ENCODE data around the gene SLX4. TPM values are rescaled to one million over a fixed set of nuclear protein-coding genes. Genes with fewer than 3 reads are reported as not detected.

The SLX4 gene
- total and polyA plus RNA-seq, 2 donors (not counting 3 experiments of a cell fraction or from before 2014, with no cell fraction given): 2.9 to 8.9 TPM

GRCh38 chr16:3646348-3646920 is 35.0 kb upstream of the SLX4 start:
- Histone ChIP-seq H3K4me1 (ENCODE audit: control insufficient read depth, extremely low read depth, insufficient read depth, low read length) (peaks cover 9% of the 10 kb centered on the region), H2AFZ (ENCODE audit: low read depth, low read length) (no peak overlapping the region), H3K9me3 (replicated peaks; ENCODE audit: control insufficient read depth, insufficient read depth, low read length) (no peaks in the 10 kb centered on the region), H3K9me1 (replicated peaks; ENCODE audit: control insufficient read depth, extremely low read depth, insufficient read depth, low read length) (no peaks in the 10 kb centered on the region), H4K20me1 (replicated peaks; ENCODE audit: control insufficient read depth, extremely low read depth, insufficient read depth, low read length) (no peaks in the 10 kb centered on the region), H3K9ac (replicated peaks; ENCODE audit: extremely low read depth, insufficient read depth, low read length) (no peak overlapping the region), H3K36me3 (ENCODE audit: control insufficient read depth in 2 of 2, extremely low read depth in 1 of 2, insufficient read depth in 2 of 2, low read length in 2 of 2) (peaks cover 0 to 1% of the 10 kb centered on the region in 2 experiments), H3K79me2 (ENCODE audit: control insufficient read depth, insufficient read depth, low read length) (no peaks in the 10 kb centered on the region), H3K4me2 (ENCODE audit: insufficient read depth, low read length) (no peak overlapping the region), H3K27ac (ENCODE audit: insufficient read depth, low read depth, low read length) (no peak overlapping the region), H3K27me3 (ENCODE audit: control insufficient read depth in 2 of 2, insufficient read depth in 2 of 2, low read length in 2 of 2) (no peaks in the 10 kb centered on the region), H3K4me3 (replicated peaks in 1 of 3; ENCODE audit: insufficient read depth in 1 of 3, low read depth in 1 of 3, low read length in 3 of 3) (no peak overlapping the region)
- CTCF ChIA-PET: interaction anchor here (0.9 to 1.5 kb wide), 5 partner anchors 9 to 134 kb away, joined by 3 to 4 read pairs (median 4); no protein-coding TSS in a partner anchor
- BruUV-seq (replicated peaks): no TSS peak
- DNase-seq (ENCODE audit: low read depth, low spot score) (peak; percentile 80), FAIRE-seq (peak; percentile 62)
- intact Hi-C loops (cut with micrococcal nuclease) (no loop called here), dilution Hi-C loops (cut with MboI; ENCODE audit: extremely low pct_ligation_motif_present, low sequenced_read_pairs) (no loop called here)
- TF ChIP-seq FOS (IDR thresholded peaks at IDR 0.05; ENCODE audit: borderline replicate concordance, insufficient read depth, low read length): peak; percentile 25
- no peak for TF ChIP-seq CTCF (IDR thresholded peaks at IDR 0.05; ENCODE audit: extremely low read depth in 1 of 2, insufficient read depth in 1 of 2, low read depth in 1 of 2, low read length in 2 of 2)
- TF ChIP-seq GATA2 (IDR thresholded peaks at IDR 0.05; ENCODE audit: insufficient read depth, insufficient read length, low read depth, low read length): no peak
- TF ChIP-seq EZH2 (IDR thresholded peaks at IDR 0.05; ENCODE audit: borderline replicate concordance, low read depth, low read length, severe bottlenecking): no peak
- POLR2A ChIA-PET: no interaction called here
